Measurements from ENCODE around the gene CFAP99. TPM values are rescaled to one million over a fixed set of nuclear protein-coding genes. Genes with fewer than 3 reads are reported as not detected.

Gene CFAP99
- total RNA-seq, 1 donor from 2014 or later = not detected

DNA sequence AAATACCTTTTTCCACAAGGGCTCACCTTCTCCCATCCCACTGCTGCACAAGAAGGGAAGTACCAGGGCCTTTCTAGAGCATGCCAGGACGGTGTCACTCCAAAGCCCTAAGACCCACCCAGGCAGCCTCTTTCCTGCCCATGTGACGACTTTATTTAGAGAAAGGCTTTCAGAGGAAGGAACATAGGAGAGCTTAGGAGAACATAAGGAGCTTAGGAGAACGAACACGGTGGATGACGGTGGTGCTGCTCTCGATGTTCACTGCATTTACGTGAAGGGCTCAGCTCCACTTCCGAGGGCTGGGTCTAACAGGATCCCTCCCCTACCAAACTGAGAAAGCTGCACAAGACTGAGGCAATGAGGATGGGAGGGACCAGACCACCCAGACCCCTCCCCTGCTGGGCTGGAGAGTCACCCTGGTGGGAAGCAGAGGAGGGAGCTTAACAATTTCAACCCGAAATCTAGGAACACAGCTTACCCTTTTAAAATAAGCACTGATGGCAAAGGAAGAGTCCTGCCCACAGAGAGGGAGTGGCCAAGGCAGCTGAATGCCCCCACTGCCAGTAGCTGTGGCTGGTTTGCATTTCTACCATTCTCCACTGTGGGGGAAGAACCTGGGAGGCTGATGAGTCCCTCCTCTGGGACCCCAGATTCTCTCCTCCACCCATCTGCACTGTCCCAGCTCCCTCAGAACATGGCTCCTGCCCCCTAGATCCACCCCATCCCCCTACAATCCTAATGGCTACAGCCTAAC, 30.1 kb upstream of the CFAP99 start:
- no peak for DNase-seq
- ATAC-seq = no peak
- intact Hi-C loops (cut with micrococcal nuclease) = no loop called here

DNA sequence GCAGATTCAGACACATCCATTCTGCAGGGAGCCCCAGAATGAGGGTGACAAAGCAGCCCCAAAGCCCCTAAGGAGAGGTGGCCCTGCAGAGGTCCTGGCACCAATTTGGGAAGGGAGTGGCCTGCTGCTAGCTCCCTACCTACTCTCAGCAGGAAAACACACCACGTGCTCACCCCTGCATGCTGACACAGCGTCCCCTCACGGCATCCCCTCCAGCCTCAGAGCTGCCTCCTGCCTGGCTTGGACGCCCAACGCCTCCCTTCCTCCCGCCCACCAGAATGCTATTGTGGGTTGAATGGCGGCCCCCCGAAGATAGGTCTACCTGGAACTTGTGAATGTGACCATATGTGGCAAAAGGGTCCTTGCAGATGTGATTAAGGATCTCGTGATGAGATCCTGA, 29.1 kb upstream of the CFAP99 start:
- ATAC-seq (no peak), DNase-seq (no peak)
- intact Hi-C loops (cut with micrococcal nuclease) = no loop called here

DNA sequence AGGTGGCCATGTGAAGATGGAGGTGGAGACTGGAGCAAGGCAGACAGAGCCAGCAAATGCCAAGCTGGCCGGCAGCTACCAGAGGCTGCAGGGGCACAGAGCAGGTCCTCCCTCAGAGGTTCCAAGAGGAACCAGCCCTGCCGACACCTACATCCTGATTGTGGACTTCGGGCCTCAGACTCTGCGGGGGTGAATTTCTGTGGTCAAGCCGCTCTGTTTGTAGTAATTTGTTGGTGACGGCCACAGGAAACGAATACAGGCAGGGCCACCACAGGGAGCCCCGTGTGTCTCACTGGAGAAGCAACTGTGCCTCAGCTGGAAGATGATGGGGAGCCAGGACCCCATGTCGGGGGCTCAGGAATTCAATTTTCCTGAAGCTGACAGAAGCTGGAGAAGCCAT, 28.6 kb upstream of the CFAP99 start:
- DNase-seq (no peak), ATAC-seq (no peak)
- intact Hi-C loops (cut with micrococcal nuclease) = no loop called here

DNA sequence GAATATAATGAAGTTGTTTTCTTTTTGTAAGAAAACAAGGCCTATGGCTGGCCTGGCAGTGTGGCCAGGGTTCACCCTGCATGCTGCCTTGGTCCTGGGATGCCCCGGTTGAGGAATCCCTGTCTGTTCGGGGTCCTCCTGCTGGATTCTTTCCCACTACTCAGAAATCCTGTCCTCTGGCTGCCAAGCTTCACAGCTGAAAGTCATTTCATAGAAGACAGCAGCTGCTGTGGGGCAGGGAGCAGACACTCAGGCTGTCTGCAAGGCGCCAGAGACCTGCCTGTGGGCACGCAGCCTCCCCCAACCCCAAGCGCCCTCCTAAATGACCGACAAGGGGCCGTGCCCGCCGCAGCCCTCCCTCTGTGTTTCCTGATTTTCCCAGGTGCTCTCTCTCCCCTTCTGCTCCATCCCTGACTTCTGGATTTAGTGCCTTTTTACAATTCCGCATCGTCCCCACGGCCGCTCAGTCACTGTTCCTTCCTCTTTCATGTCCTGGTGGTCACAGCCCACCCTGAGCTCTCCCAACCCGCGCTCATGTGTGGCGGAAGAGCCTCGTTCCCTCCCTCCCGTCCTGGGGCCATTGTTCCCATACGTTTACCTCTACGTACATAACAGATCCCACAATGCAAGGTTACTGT, 27.9 kb upstream of the CFAP99 start:
- ATAC-seq = no peak
- no peak for DNase-seq
- intact Hi-C loops (cut with micrococcal nuclease) = no loop called here

DNA sequence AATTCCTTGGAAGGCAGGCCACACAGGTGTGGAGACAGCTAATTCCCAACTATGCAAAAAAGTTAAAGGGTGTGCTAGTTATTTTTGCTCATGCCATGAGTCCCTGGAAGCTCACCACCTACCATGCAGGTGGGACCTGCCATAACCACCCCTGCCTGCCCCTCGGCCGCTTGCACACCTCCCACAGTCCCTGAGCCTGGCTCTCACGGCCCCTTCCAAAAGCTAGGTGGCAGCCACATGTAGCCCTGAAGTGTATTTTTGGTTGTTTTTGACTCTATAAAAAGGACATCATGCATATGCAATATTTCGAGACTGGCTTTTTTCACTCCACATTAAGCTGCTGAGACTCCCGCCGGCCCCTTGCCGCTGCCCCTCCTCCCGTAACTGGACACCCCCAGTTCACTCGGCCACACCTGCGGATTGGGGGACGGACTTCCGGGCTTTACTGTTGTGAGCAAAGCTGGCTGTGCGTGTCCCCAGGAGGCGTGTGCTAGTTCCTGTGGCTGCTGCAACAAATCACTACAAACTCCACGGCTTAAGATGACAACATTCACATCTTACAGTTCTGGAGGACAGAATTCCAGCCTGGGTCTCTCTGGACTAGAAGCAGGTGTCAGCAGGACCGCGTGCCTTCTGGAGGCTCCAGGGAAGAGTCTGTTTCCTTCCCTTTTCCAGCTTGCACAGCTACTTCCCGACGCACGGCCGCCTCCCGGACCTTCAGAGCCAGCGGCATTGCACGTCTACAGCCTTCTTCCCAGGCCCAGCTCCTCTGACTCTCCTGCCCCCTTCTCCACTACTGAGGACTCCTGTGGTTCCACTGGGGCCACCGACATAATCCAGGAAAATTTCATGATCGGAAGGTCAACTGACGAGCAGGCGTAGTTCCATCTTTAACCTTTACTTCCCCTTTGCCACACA, 25.1 kb upstream of the CFAP99 start:
- intact Hi-C loops (cut with micrococcal nuclease) = no loop called here
- ATAC-seq (peak; percentile 41), DNase-seq (no peak)

DNA sequence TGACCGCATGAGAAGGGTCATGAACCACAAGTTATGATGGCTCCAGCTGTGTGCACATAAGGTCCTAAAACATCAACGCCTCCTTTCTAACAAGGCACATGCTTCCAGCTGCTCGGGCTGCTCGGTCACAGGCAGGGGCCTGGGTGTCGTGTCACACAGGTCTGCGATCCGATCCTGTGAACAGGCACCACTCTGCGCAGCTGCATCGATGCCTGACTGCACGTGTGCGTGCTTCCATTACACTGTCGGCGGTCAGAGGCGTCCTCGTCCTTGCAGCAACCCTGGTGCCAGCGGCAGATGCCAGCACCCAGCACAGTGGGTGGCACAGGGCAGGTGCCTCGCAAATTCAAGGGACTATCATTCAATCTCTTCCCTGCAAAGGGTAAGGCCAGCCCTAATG, 24.2 kb upstream of the CFAP99 start:
- intact Hi-C loops (cut with micrococcal nuclease) = no loop called here
- DNase-seq = no peak
- ATAC-seq = no peak

DNA sequence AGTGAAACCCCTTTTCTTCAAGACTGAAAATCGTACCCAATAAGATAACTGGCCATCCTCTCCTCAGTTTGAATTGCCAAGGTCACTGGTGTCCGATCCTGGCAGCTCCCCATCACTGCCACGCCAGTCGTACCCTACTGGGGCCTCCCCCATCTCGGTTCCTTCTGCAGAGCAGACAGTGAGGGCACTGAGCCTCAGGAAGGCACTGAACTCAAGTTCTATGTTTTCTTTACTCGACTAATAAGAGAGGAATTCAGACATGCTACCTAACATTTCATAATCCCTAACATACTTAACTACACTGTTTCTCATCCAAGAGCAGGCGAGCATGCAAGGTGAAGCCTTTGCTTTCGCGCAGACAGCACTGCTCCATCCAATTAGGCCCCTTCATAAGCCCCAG, 23.7 kb upstream of the CFAP99 start:
- no peak for ATAC-seq
- intact Hi-C loops (cut with micrococcal nuclease) = no loop called here
- DNase-seq = no peak

DNA sequence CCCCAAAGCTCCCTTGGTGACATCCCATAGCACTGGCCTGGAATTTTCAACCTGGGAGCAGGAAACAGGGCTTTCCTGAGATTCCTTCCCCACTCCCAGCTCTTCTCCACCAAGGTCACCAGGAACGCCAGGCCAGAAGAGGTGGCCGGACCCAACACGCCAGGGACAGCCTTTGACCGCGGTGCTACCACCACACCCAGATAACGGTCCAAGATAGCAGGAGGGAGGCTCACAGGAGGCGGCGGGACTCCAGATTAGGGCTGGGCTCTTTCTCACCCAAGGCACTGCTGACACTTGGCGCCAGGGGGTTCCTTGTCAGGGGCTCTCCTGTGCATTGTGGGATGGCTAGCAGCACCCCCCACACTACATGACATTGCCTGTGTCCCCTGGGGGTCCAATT, 23.2 kb upstream of the CFAP99 start:
- no peak for ATAC-seq
- DNase-seq = no peak
- intact Hi-C loops (cut with micrococcal nuclease) = no loop called here

DNA sequence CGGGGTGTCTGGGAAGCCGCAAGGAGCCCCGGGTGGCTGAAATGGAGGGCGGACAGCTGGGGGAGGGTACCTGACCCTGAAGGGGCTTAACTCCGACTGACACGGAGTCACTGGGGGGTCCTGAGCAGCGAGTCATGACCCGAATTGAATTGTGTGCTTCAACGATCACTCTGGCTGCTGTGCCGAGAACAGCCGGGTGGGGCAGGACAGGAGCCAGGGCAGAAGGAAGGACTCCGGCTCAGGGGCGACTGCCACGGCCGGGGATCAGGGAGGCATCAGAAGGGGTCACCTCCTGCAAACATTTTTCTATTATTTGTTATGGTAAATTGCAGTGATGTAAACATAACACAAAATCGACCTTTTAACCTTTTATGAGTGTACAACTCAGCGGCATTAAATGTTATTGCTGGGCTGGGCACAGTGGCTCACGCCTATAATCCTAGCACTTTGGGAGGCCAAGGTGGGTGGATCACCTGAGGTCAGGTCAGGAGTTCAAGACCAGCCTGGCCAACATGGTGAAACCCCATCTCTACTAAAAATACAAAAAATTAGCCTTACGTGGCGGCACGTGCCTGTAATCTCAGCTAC, 21.9 kb upstream of the CFAP99 start:
- no peak for ATAC-seq
- intact Hi-C loops (cut with micrococcal nuclease) = no loop called here
- DNase-seq = no peak

DNA sequence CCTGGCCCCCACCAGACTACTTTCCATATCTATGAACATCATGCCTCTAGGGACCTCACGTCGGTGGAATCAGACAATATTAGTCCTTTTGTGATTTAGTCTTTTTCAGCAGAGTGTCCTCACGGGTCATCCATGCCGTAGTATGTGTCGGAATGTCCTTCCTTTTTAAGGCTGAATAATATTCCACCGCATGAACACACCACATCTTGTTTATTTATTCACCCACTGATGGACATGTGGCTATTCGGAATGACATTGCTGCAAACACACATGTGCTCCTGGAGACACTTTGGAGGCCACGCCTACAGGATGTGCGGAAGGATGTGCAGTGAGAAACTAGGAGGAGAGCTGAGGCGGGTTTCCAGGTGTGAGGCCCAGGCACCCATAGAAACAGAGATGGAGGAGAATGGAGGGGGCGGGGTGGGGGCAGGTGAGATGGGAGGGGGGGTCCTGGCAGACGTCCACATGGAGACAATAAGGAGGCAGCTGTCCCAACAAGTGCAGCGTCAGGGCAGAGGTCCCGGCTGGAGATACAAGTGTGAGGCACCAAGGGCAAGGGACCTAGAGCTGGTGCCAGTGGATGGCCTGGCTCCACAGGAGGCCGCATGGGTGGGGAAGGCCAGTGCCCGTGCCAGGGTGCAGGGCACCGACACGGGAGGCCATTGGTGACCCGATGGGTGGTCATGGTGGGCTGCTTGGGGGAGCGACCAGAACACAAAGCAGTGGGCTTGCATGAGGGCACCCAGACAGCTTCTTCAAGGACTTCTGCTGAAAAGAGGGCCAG, 21.0 kb upstream of the CFAP99 start:
- DNase-seq (no peak), ATAC-seq (no peak)
- intact Hi-C loops (cut with micrococcal nuclease) = no loop called here

DNA sequence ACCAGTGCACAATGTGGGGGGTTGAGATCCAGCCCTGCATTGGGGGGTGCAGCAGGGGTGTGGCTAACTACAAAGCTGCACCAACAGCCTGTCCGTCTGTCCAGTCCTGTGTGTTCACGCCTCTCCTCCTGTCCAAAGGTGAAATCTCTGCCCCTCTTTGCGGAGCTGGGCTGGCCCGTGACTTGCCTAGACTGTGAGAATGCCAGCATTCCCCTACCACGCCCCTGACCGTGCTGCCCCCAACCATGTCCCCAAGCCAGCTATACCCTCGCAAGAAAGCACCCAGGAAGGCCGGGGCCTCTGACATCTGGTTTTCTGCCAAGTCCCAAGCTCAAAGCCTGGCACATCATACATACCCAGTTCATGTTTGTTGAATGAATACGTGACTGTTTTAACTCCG, 19.5 kb upstream of the CFAP99 start:
- DNase-seq = no peak
- intact Hi-C loops (cut with micrococcal nuclease) = no loop called here
- no peak for ATAC-seq

DNA sequence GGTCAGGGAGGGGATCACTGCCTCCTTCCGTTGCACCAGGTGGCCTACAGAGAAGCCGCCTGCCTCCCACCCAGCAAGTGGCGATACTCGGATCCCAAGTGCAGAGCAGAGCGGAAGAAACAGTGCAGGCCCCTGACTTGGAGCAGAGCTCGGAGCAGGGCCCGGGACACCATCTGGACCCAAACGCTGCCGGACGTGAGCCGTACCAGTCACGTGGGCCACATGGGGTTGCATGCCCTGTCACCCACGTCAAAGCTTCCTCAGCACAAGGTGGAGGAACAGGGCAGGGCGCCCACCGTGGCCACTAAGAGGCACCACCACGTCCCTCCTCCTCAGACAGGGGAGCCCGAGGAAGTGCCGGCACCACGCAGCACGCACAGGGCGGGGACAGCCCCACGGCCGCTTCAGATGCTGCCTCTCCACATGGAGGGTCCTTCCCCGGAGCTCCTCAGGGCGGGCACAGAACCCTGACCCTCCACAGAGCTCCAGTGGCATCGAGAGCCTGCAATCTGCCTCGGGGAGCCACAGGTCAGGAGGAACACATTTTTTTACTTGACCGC, 19.0 kb upstream of the CFAP99 start:
- intact Hi-C loops (cut with micrococcal nuclease) = no loop called here
- no peak for ATAC-seq
- no peak for DNase-seq

DNA sequence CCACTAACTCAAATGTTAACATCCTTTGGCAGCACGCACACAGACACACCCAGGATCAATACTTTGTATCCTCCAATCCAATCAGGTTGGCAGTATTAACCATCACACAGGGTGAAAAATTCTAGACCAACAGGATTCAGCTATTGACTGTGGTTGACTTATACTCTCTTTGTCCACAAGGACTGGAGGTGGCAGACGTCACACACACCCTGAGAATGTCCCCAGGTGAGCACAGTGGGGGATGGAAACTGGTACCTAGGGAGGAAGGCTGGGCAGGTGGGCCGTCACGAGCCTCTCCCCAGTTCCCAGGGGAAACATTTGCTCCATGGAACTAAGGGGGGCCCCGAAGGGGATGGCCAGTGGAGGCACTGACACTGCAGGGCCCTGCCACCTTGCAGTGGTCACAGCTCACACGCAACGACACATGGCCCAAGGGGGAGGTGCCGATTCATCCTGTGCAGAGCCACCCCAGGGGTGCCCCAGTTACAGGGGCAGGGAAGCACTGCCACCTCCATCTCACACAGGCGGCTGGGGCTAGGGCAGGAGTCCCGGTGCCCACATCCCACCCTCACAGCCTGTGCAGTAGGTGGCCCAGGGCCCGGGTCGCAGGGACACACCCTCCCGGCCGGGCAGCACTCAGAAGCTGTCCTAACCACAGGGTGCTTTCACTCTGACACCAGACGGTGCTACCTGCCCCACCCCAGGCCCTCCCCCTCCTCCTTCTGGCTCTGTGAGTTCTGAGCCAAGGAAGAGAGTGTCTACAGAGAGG, 17.7 kb upstream of the CFAP99 start:
- intact Hi-C loops (cut with micrococcal nuclease) = no loop called here
- no peak for DNase-seq
- no peak for ATAC-seq

DNA sequence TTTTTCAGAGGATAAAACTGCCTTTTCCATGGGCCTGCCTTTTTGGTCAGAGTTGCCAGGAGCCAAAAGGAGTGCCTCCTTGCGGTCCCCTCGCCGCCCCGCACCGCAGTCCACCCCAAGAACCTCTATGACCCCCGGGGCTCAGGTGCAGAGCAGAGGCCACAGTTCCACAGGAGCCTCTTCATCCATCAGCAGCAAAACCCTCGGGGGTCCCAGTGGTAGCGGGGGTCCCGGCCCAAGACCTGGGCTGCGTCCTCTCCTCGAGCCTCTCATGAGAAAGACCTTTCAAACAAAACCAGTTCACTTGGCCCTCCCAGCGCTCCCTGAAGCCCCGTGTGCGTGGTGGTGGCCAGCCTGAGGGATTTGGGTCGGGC, 17.2 kb upstream of the CFAP99 start:
- ATAC-seq (no peak), DNase-seq (no peak)
- intact Hi-C loops (cut with micrococcal nuclease) = no loop called here

DNA sequence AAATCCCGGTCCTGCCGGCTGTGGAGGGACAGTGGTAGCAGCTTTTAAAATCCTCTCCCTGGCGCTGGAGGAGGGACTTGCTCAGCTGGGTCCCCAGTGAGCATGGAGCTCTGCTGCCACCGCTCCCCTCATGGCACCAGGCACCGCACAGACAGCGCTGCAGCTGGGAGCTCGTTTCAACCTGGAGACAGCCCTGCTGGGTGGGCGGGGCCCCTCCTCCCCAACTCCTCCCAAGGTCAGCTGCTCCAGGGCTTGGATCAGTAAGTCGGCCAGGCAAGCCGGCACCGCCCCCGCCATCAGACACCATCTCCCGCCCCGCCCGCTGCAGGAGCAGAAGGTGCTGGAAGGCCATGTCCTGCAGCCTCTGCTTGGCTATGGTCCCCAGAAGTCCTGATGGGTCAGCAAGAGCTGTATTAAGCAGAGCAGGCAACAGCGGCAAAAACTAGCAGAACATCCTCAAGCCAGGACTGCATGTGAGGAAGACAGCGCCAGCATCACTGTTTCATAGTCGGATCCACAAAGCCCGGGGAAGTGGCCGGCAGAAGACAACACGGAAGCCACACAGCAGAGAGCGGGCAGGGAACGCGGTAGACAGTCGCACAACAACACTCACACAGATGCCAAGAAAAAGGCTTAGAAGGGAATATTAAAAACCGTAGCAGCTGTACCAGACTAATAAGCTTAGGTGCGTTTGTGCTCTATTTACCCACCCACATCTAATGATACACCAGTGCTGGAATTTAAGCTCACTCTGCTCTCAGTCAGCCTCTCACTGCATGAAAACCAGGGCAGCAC, 16.5 kb upstream of the CFAP99 start:
- peak; percentile 90 for ATAC-seq
- DNase-seq = peak; percentile 82
- intact Hi-C loops (cut with micrococcal nuclease) = no loop called here

DNA sequence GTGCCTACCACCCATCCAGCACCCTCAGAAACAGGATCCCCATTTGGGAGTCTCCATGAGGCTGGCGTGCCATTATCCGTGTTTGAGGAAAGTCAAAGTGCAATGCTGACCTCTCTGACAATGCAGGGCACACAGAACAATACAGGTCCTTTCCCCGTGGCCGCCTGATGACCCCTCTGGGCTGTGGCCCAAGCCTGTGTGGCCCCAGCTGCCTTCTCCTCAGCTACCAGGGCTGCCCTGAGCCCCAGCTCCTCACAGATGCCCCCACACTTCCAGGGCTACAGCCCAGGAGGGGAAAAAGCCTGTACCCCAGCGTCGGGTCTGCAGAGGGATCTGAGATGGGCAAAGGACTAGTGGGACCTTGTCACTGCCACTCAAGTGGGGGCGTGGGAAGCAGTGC, 15.8 kb upstream of the CFAP99 start:
- DNase-seq (no peak), ATAC-seq (no peak)
- intact Hi-C loops (cut with micrococcal nuclease) = no loop called here

DNA sequence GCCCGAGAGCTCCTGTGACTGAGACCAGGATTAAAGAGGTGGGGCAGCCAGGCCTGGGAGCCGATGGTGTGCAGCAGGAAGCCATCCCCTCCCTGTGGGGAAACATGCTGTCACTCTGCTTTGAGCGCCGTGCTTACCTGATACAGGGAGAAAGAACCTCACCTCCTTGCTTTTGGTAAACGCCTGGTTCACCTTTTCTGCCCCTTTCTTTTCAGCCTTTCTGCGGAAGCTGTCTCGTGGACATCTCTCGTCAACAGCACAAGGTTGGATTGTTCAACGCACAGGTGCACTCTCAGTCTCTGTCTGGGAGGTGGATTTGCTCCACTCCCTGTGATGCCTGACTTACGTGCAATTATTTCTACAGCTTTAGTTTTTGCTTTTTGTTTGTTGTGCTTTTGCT, 12.3 kb upstream of the CFAP99 start:
- DNase-seq = no peak
- intact Hi-C loops (cut with micrococcal nuclease) = no loop called here
- ATAC-seq = no peak
